ENCODE results near the gene TMEM154.

Gene TMEM154

GRCh38 chr4:152705903-152706302 lies 26.1 kb upstream of the TMEM154 start:
- TF ChIP-seq, protein P1, sequence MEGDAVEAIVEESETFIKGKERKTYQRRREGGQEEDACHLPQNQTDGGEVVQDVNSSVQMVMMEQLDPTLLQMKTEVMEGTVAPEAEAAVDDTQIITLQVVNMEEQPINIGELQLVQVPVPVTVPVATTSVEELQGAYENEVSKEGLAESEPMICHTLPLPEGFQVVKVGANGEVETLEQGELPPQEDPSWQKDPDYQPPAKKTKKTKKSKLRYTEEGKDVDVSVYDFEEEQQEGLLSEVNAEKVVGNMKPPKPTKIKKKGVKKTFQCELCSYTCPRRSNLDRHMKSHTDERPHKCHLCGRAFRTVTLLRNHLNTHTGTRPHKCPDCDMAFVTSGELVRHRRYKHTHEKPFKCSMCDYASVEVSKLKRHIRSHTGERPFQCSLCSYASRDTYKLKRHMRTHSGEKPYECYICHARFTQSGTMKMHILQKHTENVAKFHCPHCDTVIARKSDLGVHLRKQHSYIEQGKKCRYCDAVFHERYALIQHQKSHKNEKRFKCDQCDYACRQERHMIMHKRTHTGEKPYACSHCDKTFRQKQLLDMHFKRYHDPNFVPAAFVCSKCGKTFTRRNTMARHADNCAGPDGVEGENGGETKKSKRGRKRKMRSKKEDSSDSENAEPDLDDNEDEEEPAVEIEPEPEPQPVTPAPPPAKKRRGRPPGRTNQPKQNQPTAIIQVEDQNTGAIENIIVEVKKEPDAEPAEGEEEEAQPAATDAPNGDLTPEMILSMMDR (IDR thresholded peaks at IDR 0.05) = no peak

GRCh38 chr4:152704788-152705187 lies 25.0 kb upstream of the TMEM154 start:
- TF ChIP-seq, protein P1 (IDR thresholded peaks at IDR 0.05) = no peak

- TF ChIP-seq, protein P1 (IDR thresholded peaks at IDR 0.05) = no peak
Measured at GRCh38 chr4:152700151-152700550, 20.4 kb upstream of the TMEM154 start.

- TF ChIP-seq, protein P1 (IDR thresholded peaks at IDR 0.05) = no peak
Measured at GRCh38 chr4:152699313-152699712, 19.5 kb upstream of the TMEM154 start.

- TF ChIP-seq, protein P1 (IDR thresholded peaks at IDR 0.05) = no peak
Measured at GRCh38 chr4:152698089-152698499, 18.3 kb upstream of the TMEM154 start.

DNA sequence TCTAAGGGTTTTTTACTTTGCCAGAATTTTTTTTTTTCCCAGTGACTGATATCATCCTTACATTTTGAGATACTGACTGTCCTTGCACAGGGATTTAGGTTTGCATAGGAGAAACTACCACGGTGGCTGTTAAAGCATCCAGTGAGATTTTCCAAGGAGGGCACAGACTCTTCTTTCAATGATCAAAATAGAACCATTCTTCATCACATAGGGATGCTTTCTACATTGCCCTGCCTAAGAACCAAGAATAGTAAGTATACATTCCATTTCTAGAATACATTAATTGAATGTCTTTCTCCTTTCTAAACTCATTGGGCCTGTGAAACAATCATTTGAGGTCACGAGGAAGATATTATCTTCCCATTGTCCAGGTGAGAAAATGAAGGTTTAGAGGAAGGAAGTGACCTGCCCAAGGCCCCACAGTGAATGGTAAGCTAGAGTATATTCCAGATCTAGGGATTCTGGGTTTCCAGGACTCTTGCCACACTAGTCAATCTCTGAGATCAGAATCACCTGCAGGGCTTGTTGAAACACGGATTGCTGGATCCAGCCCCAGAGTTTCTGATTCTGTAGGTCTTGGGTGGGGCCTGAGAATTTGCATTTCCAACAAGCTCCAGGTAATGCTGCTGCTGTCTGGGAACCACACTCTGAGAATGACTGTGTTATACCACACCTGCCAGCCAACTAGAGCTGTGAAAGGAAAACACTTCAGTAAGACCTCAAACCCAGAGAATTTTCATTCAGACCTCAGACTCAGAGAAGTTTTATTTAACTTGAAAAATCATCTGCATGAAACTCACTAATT lies 17.7 kb upstream of the TMEM154 start:
- TF ChIP-seq, protein P1 (IDR thresholded peaks at IDR 0.05) = no peak

DNA sequence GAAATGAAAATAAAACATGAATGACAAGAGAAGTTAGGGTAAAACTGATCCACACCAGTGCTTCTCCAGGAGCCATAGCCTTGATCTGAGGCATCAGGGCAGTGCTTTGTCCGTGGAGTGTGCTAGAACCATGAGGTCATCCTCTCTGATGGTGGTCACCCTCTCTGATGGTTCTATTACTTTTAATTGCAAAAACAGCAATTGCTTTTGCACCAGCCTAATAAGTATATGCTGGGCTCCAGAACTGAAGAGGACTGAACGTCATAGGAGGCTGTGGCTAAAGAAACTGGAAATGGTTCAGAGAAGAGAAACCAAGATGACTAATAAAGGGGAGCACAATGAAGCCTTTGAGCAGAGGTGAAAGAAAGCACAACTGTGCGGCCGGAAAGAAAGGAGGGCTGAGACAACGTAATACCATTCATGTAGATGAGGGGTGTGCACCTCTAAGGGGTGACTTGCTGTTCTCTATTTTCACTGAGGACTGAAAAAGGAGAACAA lies 17.0 kb upstream of the TMEM154 start:
- TF ChIP-seq, protein P1 (IDR thresholded peaks at IDR 0.05) = no peak
